GM12891 (cell line): ENCODE results near the gene COPZ1.

Experiments
- DNase-seq: peaks from one replicate; pipeline ENCODE4 v3.0.0; 2011; ENCODE audit warnings: low spot score; ENCODE audit not compliant: insufficient read length
- FAIRE-seq: peaks from 2 replicates; lab custom pipeline; 2011; peaks lifted over from hg19 to GRCh38; lab: Jason Lieb, UNC
- PAX5 ChIP-seq: IDR thresholded peaks from 2 replicates; pipeline ENCODE4 v1.6.1; 2011; ENCODE audit warnings: low read length, moderate library complexity, mild to moderate bottlenecking; ENCODE audit not compliant: insufficient read depth, severe bottlenecking
- POLR2A ChIP-seq: IDR thresholded peaks from 2 replicates; pipeline ENCODE4 v1.6.1; 2011; ENCODE audit warnings: low read depth, low read length, control low read depth
- POLR2AphosphoS5 ChIP-seq: IDR thresholded peaks from 2 replicates; pipeline ENCODE4 v1.6.1; 2011; ENCODE audit warnings: low read depth, low read length, control low read depth
- POU2F2 ChIP-seq: IDR thresholded peaks from 2 replicates; pipeline ENCODE4 v1.6.1; 2011; ENCODE audit warnings: low read depth, mild to moderate bottlenecking, control low read depth, low read length, moderate library complexity
- SPI1 ChIP-seq: IDR thresholded peaks from 2 replicates; pipeline ENCODE4 v1.6.1; 2011; ENCODE audit warnings: low read depth, low read length, control low read depth
- TAF1 ChIP-seq: IDR thresholded peaks from 2 replicates; pipeline ENCODE4 v1.6.1; 2011; ENCODE audit warnings: low read depth, low read length, control low read depth

Gene COPZ1

GRCh38 chr12:54389607-54390175 lies 64.8 kb downstream of the COPZ1 start:
- no peak for FAIRE-seq
- no peak for DNase-seq
- TF ChIP-seq POLR2AphosphoS5 (no peak), POU2F2 (no peak), PAX5 (no peak), TAF1 (no peak), SPI1 (no peak), POLR2A (no peak)

GRCh38 chr12:54390176-54390667 lies 65.3 kb downstream of the COPZ1 start:
- TF ChIP-seq SPI1 (no peak), POLR2A (no peak), TAF1 (no peak), POU2F2 (no peak), PAX5 (no peak), POLR2AphosphoS5 (no peak)
- FAIRE-seq (no peak), DNase-seq (no peak)

- DNase-seq: peak; percentile 88
- FAIRE-seq: no peak
- TF ChIP-seq TAF1 (no peak), SPI1 (peak; percentile 14; the same call in 1 of the 2 replicates)
These were observed 66.0 kb downstream of the COPZ1 start for GRCh38 chr12:54390668-54391551.

GRCh38 chr12:54392485-54393206 lies 67.7 kb downstream of the COPZ1 start:
- no peak for FAIRE-seq
- TF ChIP-seq PAX5 (no peak), POLR2A (no peak), POLR2AphosphoS5 (no peak), SPI1 (no peak)
- DNase-seq: no peak

GRCh38 chr12:54393207-54393609 lies 68.3 kb downstream of the COPZ1 start:
- DNase-seq (no peak), FAIRE-seq (no peak)
- no peak for TF ChIP-seq POLR2A
- no peak for TF ChIP-seq TAF1
- TF ChIP-seq POLR2AphosphoS5: no peak
- no peak for TF ChIP-seq PAX5
- TF ChIP-seq POU2F2: no peak
- no peak for TF ChIP-seq SPI1

GRCh38 chr12:54393743-54394142 lies 68.8 kb downstream of the COPZ1 start:
- no peak for TF ChIP-seq TAF1
- no peak for TF ChIP-seq POU2F2
- TF ChIP-seq SPI1: no peak
- no peak for TF ChIP-seq POLR2A
- no peak for TF ChIP-seq PAX5
- no peak for TF ChIP-seq POLR2AphosphoS5
- FAIRE-seq (no peak), DNase-seq (no peak)

- no peak for TF ChIP-seq POLR2AphosphoS5
- TF ChIP-seq POLR2A: no peak
- TF ChIP-seq POU2F2: no peak
- TF ChIP-seq PAX5: no peak
- no peak for TF ChIP-seq TAF1
- no peak for TF ChIP-seq SPI1
- DNase-seq (no peak), FAIRE-seq (peak; percentile 63)
These were observed 69.4 kb downstream of the COPZ1 start for GRCh38 chr12:54394281-54394719.

GRCh38 chr12:54394986-54395385 lies 70.1 kb downstream of the COPZ1 start:
- TF ChIP-seq POU2F2 (no peak), POLR2A (no peak), TAF1 (no peak), POLR2AphosphoS5 (no peak), SPI1 (no peak), PAX5 (no peak)
- DNase-seq: no peak
- FAIRE-seq: no peak

GRCh38 chr12:54395545-54395944 lies 70.6 kb downstream of the COPZ1 start:
- no peak for FAIRE-seq
- no peak for DNase-seq
- TF ChIP-seq SPI1 (no peak), POLR2AphosphoS5 (no peak), POLR2A (no peak), PAX5 (no peak), POU2F2 (no peak), TAF1 (no peak)
